ENCODE measurements around the gene LCN10.
A peak's percentile ranks its signal among the peaks of the same experiment; 100 is the strongest.

Gene LCN10

GRCh38 chr9:136690806-136691261, 51.9 kb downstream of the LCN10 start:
- H3K9me3 ChIP-seq (ENCODE audit: insufficient read depth, low read length), result no peaks in the 10 kb centered on the region
- H3K27me3 ChIP-seq (ENCODE audit: insufficient read depth, insufficient read length), result peaks cover 33% of the 10 kb centered on the region
- H3K9ac ChIP-seq (ENCODE audit: insufficient read length, low read depth), result peak overlapping the region; percentile 61
- H3K36me3 ChIP-seq (ENCODE audit: insufficient read depth, insufficient read length, low read length), result no peaks in the 10 kb centered on the region
- no peak overlapping the region for H3K4me3 ChIP-seq (ENCODE audit: insufficient read length, low read depth)
- TF ChIP-seq SUZ12 (IDR thresholded peaks at IDR 0.05; ENCODE audit: extremely low read depth, insufficient read depth, insufficient read length) (no peak), ZNF274 (IDR thresholded peaks at IDR 0.05; ENCODE audit: low read depth, low read length) (no peak), YY1 (IDR thresholded peaks at IDR 0.05; ENCODE audit: insufficient read depth, insufficient read length) (no peak)
- DNase-seq (ENCODE audit: low read depth, low spot score), result no peak
- peaks cover 40% of the 10 kb centered on the region for H3K4me1 ChIP-seq (ENCODE audit: insufficient read depth, insufficient read length)

- H3K9ac ChIP-seq (ENCODE audit: insufficient read length, low read depth), result no peak overlapping the region
- H3K4me3 ChIP-seq (ENCODE audit: insufficient read length, low read depth), result no peak overlapping the region
- no peaks in the 10 kb centered on the region for H3K36me3 ChIP-seq (ENCODE audit: insufficient read depth, insufficient read length, low read length)
- H3K4me1 ChIP-seq (ENCODE audit: insufficient read depth, insufficient read length), result peaks cover 45% of the 10 kb centered on the region
- DNase-seq (ENCODE audit: low read depth, low spot score), result no peak
- no peaks in the 10 kb centered on the region for H3K9me3 ChIP-seq (ENCODE audit: insufficient read depth, low read length)
- H3K27me3 ChIP-seq (ENCODE audit: insufficient read depth, insufficient read length), result peaks cover 33% of the 10 kb centered on the region
- TF ChIP-seq YY1 (IDR thresholded peaks at IDR 0.05; ENCODE audit: insufficient read depth, insufficient read length), result no peak
- TF ChIP-seq SUZ12 (IDR thresholded peaks at IDR 0.05; ENCODE audit: extremely low read depth, insufficient read depth, insufficient read length), result no peak
- no peak for TF ChIP-seq ZNF274 (IDR thresholded peaks at IDR 0.05; ENCODE audit: low read depth, low read length)
Measured at GRCh38 chr9:136690104-136690805, 52.5 kb downstream of the LCN10 start.

GRCh38 chr9:136689108-136689460, 53.7 kb downstream of the LCN10 start:
- Histone ChIP-seq H3K9me3 (ENCODE audit: insufficient read depth, low read length) (no peaks in the 10 kb centered on the region), H3K4me3 (ENCODE audit: insufficient read length, low read depth) (no peak overlapping the region), H3K36me3 (ENCODE audit: insufficient read depth, insufficient read length, low read length) (no peaks in the 10 kb centered on the region), H3K27me3 (ENCODE audit: insufficient read depth, insufficient read length) (peaks cover 33% of the 10 kb centered on the region), H3K9ac (ENCODE audit: insufficient read length, low read depth) (no peak overlapping the region), H3K4me1 (ENCODE audit: insufficient read depth, insufficient read length) (peaks cover 50% of the 10 kb centered on the region)
- TF ChIP-seq ZNF274 (IDR thresholded peaks at IDR 0.05; ENCODE audit: low read depth, low read length) (no peak), SUZ12 (IDR thresholded peaks at IDR 0.05; ENCODE audit: extremely low read depth, insufficient read depth, insufficient read length) (no peak), YY1 (IDR thresholded peaks at IDR 0.05; ENCODE audit: insufficient read depth, insufficient read length) (no peak)
- no peak for DNase-seq (ENCODE audit: low read depth, low spot score)

- H3K36me3 ChIP-seq (ENCODE audit: insufficient read depth, insufficient read length, low read length), result peaks cover 4% of the 10 kb centered on the region
- H3K27me3 ChIP-seq (ENCODE audit: insufficient read depth, insufficient read length), result peaks cover 33% of the 10 kb centered on the region
- peak overlapping the region; percentile 36 for H3K4me3 ChIP-seq (ENCODE audit: insufficient read length, low read depth)
- peaks cover 52% of the 10 kb centered on the region for H3K4me1 ChIP-seq (ENCODE audit: insufficient read depth, insufficient read length)
- no peaks in the 10 kb centered on the region for H3K9me3 ChIP-seq (ENCODE audit: insufficient read depth, low read length)
- no peak for TF ChIP-seq SUZ12 (IDR thresholded peaks at IDR 0.05; ENCODE audit: extremely low read depth, insufficient read depth, insufficient read length)
- no peak for TF ChIP-seq ZNF274 (IDR thresholded peaks at IDR 0.05; ENCODE audit: low read depth, low read length)
- no peak for TF ChIP-seq YY1 (IDR thresholded peaks at IDR 0.05; ENCODE audit: insufficient read depth, insufficient read length)
- no peak for DNase-seq (ENCODE audit: low read depth, low spot score)
- H3K9ac ChIP-seq (ENCODE audit: insufficient read length, low read depth), result no peak overlapping the region
Measured at GRCh38 chr9:136688274-136689107, 54.2 kb downstream of the LCN10 start.

All from NT2/D1 (cell line).